RWPE2 (cell line): ENCODE results near the gene PTPRN.

Source experiments
- ATAC-seq: fragments of 200-7000 bp; cut with Tn5 transposase; 3 replicates; pipeline ENCODE4 v1.9.1; 2021; ENCODE audit warnings: low read depth
- DNase-seq: peaks from one replicate; pipeline ENCODE4 v3.0.0-alpha.2; 2020; ENCODE audit warnings: low spot score
- H3K27ac ChIP-seq: fragments of 450-650 bp; 2 replicates; pipeline ENCODE4 v1.5.1; 2017; ENCODE audit warnings: mild to moderate bottlenecking; ENCODE audit not compliant: poor library complexity, severe bottlenecking
- H3K27me3 ChIP-seq: fragments of 250-450 bp; sonication (Bioruptor Pico); 2 replicates; pipeline ENCODE4 v1.5.1; 2021; ENCODE audit warnings: mild to moderate bottlenecking, moderate library complexity; ENCODE audit not compliant: insufficient read depth, poor library complexity, severe bottlenecking
- H3K36me3 ChIP-seq: fragments of 250-450 bp; sonication (Bioruptor Pico); 2 replicates; pipeline ENCODE4 v1.5.1; 2020; ENCODE audit warnings: low read depth, mild to moderate bottlenecking, moderate library complexity
- H3K4me1 ChIP-seq: fragments of 250-450 bp; sonication (Bioruptor Pico); 2 replicates; pipeline ENCODE4 v1.5.1; 2021; ENCODE audit warnings: mild to moderate bottlenecking, moderate library complexity; ENCODE audit not compliant: insufficient read depth, poor library complexity, severe bottlenecking
- H3K4me3 ChIP-seq: fragments of 250-450 bp; sonication (Bioruptor Pico); 2 replicates; pipeline ENCODE4 v1.5.1; 2021; ENCODE audit warnings: mild to moderate bottlenecking, moderate library complexity; ENCODE audit not compliant: severe bottlenecking
- H3K9me3 ChIP-seq: fragments of 250-450 bp; sonication (Bioruptor Pico); 2 replicates; pipeline ENCODE4 v1.5.1; 2021; ENCODE audit warnings: mild to moderate bottlenecking, moderate library complexity; ENCODE audit not compliant: severe bottlenecking
- TF ChIP-seq, protein P1 (sequence below): fragments of 450-650 bp; IDR thresholded peaks from one replicate; pipeline ENCODE4 v1.5.1; 2017; ENCODE audit warnings: mild to moderate bottlenecking, moderate library complexity; ENCODE audit not compliant: poor library complexity, severe bottlenecking

The PTPRN gene

DNA sequence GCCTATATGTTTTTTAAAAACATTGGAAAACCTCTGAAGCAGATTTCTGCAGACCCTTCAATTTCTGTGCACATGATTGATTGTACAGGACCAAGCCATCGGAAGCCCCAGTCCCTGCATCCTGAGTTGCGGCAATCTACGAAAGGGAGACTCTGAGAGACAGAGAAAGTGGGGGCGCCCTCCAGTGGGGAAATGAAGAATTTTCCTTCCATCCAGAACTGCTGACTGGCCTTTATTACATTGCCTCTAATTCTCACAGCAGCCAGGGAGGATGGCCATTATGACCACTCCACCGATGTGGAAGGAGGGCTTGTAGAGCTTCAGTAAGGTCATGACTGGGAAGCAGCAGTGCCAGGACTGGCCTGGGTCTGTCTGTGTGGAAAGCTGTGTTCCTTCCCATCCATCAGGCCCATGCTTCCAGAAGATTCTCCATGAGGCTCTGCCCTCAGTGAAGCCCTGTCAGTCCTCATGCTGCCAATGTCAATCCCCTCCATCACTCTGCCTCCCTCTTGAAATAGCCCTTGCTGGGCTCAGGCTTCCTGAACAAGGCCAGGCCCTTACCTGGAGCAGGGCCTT lies 43.3 kb upstream of the PTPRN start:
- Histone ChIP-seq H3K4me1 (no peaks in the 10 kb centered on the region), H3K36me3 (no peaks in the 10 kb centered on the region), H3K27ac (no peak overlapping the region), H3K9me3 (no peaks in the 10 kb centered on the region), H3K4me3 (no peak overlapping the region), H3K27me3 (peaks cover 10% of the 10 kb centered on the region)
- ATAC-seq (peak; percentile 51; the same call in 1 of the 3 replicates), DNase-seq (no peak)
- TF ChIP-seq, protein P1, sequence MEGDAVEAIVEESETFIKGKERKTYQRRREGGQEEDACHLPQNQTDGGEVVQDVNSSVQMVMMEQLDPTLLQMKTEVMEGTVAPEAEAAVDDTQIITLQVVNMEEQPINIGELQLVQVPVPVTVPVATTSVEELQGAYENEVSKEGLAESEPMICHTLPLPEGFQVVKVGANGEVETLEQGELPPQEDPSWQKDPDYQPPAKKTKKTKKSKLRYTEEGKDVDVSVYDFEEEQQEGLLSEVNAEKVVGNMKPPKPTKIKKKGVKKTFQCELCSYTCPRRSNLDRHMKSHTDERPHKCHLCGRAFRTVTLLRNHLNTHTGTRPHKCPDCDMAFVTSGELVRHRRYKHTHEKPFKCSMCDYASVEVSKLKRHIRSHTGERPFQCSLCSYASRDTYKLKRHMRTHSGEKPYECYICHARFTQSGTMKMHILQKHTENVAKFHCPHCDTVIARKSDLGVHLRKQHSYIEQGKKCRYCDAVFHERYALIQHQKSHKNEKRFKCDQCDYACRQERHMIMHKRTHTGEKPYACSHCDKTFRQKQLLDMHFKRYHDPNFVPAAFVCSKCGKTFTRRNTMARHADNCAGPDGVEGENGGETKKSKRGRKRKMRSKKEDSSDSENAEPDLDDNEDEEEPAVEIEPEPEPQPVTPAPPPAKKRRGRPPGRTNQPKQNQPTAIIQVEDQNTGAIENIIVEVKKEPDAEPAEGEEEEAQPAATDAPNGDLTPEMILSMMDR = peak; percentile 66

DNA sequence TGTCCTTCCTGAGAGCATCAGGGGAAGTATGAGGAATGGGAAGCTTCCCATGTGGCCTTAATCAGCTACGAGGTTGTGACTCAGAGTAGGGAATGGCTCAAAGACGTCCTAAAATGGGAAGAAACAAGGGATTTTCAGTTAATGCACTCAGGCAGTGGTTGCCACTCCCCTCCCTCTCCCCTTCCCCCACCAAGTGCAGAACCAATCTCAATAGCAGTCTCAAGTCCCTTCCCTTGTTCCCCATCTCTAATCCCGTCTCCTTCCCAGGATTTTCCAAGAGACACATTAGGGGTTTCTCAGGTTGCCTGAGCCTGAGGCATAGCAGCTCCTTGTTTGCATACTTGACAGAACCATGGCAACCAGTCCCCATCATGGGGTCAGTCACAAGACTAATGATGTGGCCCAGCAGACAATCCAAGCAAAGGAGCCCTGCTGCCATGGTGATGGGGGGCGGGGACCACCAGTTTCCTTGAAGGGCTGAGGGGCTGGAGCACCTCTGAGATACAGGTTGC lies 41.6 kb upstream of the PTPRN start:
- Histone ChIP-seq H3K36me3 (no peaks in the 10 kb centered on the region), H3K27me3 (no peaks in the 10 kb centered on the region), H3K4me1 (no peaks in the 10 kb centered on the region), H3K27ac (no peak overlapping the region), H3K4me3 (no peak overlapping the region), H3K9me3 (no peaks in the 10 kb centered on the region)
- no peak for DNase-seq
- no peak for ATAC-seq
- TF ChIP-seq, protein P1 = no peak

DNA sequence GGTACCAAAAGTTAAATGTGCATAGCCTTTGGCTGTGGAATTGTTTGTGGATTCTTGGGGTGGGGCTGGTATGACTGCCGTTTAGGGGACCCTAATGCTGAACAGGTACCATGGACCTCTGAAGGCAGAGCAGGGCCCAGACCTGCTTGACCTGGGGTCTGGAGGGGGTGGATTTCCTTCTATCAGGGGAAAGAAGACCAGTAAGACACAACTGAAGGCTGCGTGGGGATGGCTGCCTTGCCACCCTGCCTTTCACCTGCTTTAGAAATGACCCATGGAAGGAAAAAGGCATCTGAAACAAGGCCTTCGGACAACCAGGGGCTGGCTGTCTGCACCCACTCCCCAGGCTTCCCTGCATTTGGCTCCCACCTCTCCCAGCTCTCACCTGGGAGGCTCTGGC lies 41.0 kb upstream of the PTPRN start:
- TF ChIP-seq, protein P1 = no peak
- H3K4me1 ChIP-seq = no peaks in the 10 kb centered on the region
- H3K4me3 ChIP-seq = no peak overlapping the region
- DNase-seq = no peak
- ATAC-seq = no peak
- no peaks in the 10 kb centered on the region for H3K9me3 ChIP-seq
- no peak overlapping the region for H3K27ac ChIP-seq
- no peaks in the 10 kb centered on the region for H3K27me3 ChIP-seq
- no peaks in the 10 kb centered on the region for H3K36me3 ChIP-seq

DNA sequence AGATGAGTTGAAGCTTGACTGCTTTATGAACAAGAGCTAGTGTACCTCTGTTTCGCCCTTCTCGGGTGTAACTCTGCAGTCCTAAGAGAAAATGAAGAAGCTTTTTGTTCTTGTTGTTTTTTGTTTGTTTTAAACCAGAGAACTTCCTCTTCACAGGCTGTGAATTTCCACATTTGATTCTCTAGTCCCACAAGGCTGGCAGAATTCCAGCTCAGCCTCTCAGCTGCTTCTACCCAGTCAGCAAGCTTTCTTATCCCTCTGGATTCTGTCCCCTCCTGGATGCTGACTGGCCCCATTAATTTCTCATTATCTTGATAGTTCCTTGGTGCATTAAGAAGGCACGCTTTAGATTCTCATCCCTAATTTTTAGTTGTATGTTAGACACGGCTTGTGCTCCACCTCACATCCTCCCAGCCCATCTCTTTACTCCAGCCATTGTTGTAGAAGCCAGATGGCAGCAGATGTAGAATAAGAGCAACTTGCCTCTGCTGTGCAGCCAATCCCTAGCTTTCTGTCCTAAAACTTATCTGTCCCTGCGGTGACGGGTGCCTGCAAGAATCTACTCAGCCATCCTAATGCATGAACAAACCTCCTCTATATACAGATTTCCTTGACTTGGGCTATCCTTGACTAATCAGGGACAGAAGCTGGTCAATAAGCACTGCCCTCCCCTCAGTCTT lies 35.7 kb upstream of the PTPRN start:
- DNase-seq (no peak), ATAC-seq (no peak)
- no peak overlapping the region for H3K4me3 ChIP-seq
- no peaks in the 10 kb centered on the region for H3K4me1 ChIP-seq
- TF ChIP-seq, protein P1 = no peak
- H3K27me3 ChIP-seq = no peaks in the 10 kb centered on the region
- no peaks in the 10 kb centered on the region for H3K36me3 ChIP-seq
- no peaks in the 10 kb centered on the region for H3K9me3 ChIP-seq
- H3K27ac ChIP-seq = no peak overlapping the region

DNA sequence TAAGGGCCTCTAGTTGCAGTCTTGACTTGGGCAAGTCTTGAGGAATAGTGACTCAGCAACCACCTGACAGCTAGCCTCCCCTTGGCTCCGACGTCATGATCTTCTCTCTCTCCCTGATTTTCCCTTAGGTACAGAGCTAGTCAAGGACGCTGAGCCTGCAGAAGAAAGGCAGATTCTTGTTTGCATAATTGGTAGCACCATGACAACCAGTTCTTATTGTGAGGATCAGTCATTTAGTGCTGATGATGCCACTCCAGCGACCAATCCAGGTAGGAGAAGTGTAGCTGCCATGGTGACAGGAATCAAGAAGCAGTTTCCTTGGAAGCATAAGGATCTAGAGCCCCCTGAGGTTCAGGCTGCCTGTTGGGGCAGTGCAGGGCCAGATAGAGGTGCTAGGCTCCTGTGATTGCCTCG lies 26.2 kb upstream of the PTPRN start:
- H3K36me3 ChIP-seq = no peaks in the 10 kb centered on the region
- H3K9me3 ChIP-seq = no peaks in the 10 kb centered on the region
- H3K27ac ChIP-seq = no peak overlapping the region
- no peak for ATAC-seq
- H3K27me3 ChIP-seq = peaks cover 34% of the 10 kb centered on the region
- DNase-seq = no peak
- TF ChIP-seq, protein P1 = no peak
- H3K4me1 ChIP-seq = no peaks in the 10 kb centered on the region
- H3K4me3 ChIP-seq = no peak overlapping the region
